Stimulated activated CD4-positive, alpha-beta T cell treated with anti-CD3 and anti-CD28 coated beads, Interleukin-15, amount 100 ng/mL, for 1 hour (primary cell): Measurements from ENCODE around the gene TMEM125.

ENCODE experiments used
- DNase-seq, 2 donors: peaks; one replicate each; pipeline ENCODE4 v3.0.0-alpha.2; 2020; ENCODE audit warnings: low read depth in 1 of 2, low spot score in 1 of 2

Gene TMEM125

DNA sequence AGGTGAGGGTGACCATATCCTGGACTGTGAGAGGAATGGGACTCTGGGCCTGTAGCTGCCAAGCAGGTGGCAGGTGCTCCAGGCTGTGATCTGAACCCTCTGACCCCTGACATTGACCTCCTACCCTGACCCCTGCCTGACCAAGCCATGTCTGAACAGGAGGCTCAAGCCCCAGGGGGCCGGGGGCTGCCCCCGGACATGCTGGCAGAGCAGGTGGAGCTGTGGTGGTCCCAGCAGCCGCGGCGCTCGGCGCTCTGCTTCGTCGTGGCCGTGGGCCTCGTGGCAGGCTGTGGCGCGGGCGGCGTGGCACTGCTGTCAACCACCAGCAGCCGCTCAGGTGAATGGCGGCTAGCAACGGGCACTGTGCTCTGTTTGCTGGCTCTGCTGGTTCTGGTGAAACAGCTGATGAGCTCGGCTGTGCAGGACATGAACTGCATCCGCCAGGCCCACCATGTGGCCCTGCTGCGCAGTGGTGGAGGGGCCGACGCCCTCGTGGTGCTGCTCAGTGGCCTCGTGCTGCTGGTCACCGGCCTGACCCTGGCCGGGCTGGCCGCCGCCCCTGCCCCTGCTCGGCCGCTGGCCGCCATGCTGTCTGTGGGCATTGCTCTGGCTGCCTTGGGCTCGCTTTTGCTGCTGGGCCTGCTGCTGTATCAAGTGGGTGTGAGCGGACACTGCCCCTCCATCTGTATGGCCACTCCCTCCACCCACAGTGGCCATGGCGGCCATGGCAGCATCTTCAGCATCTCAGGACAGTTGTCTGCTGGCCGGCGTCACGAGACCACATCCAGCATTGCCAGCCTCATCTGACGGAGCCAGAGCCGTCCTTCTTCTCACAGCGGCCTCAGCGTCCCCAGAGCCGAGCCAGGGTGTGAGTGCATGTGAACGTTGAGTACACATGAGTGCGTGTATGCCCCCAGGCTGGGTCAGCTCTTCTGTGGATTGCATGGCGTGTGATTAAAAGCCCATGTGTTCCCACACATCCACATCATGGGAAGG is 3.1 kb downstream of the TMEM125 start:
- no peak for DNase-seq

DNA sequence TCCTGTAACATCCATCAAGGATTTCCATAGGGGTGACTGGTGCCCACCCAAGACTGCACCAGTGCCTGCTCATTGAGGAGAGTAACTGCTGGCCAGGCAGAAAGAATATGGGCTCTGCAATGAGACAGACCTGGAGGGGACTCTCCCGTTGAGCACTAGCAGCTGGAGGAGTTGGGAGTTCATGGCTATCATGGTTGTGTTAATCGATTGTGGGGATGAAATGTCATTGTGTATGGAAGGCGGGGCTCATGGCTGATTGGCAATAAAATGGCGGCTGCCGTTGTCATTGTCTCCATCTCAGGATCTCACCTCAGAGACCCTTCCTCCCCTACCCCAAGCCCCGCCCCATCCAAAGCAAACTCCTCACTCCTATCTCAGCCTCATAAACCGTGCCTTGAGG is 3.9 kb downstream of the TMEM125 start:
- DNase-seq: no peak

DNA sequence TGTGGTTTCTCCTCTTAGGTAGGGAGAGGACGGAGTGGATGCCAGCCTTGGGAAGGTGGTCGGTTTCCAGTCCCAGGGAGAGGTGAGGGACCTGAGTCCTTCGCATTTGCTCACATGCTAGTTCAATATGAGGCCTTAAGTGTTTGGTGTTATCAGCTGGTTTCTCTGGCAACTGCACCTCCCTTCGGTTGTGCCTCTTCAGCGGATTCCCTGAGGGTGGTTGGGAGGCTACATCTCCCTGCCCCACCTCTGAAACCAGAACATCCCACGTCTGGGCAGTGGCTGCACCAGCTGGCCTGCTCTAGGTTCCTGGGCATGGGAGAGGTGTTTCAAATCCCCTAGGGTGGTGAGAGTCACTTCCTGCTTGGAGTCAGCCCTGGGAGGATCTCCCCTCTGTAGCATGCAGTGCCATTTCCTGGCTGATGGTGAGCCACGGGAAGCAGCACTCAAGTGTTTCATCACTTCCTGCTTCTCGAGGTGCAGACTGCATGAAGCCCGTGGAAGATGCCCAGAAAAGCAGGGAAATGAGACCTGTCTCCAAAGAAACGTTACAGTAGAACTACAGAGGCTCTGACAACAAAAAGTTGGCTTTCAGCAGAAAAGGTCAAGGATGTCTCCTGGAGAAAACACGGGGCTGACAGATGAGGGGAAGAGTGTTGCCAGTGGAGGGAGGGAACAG is 4.5 kb downstream of the TMEM125 start:
- DNase-seq: no peak

DNA sequence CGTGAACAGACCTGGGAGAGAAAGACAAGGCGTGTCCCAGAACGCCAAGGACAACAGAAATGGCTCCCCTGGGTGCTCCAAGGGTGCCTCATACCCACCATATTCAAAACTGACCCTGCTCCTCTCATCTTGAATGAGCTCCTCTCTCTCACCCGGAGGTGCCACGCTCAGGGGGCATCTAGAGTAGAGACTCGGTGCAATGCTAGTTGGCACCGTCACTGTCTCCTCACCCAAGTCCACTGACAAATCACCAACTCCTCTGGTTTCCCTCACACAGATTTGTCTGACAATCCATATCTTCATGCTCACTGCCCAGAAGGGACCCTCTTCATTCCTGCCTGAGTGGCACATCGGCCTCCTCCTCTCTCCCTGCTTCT is 5.0 kb downstream of the TMEM125 start:
- DNase-seq: no peak

GRCh38 chr1:43275826-43276620 is 6.2 kb downstream of the TMEM125 start:
- no peak for DNase-seq

GRCh38 chr1:43276673-43277072 is 6.9 kb downstream of the TMEM125 start:
- DNase-seq: no peak

DNA sequence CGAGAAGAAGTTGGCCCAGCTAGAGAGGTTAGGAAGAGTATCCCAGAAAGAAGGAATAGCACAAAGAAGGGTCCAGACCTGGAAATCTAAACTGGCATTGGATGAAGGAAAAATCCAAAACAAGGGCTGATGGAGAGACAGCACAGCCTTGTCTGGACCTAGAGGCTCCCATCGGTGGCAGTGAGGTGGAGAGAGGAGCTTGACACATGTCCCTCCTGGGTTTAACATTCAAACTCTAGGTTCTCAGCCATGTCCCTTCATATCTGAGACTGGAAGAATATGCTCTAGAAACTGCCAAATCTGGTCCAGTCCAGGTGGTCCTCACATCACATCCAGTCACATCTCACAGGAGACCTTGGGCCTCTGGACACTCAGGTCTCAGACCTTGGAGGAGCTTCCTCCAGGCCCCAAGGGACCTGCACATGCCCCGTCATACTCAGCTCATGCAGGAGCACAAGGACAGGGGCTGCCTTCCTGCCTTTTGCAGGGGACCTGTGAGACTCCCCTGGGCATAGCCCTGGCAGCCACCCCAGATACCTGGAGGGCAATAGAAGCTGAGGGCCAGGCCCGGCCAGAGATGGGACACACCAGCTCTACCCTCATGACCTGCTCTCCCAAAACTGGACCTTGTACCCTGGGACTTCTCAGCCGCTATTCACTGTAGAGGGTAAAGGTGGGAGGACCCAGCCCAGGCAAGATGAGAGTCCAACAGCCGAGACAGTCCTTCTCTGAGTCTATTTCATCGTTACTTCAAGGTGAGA is 7.5 kb downstream of the TMEM125 start:
- DNase-seq: no peak

- DNase-seq: no peak
Observed at GRCh38 chr1:43279161-43279560, 9.4 kb downstream of the TMEM125 start.

GRCh38 chr1:43279666-43280065 is 9.9 kb downstream of the TMEM125 start:
- no peak for DNase-seq

- no peak for DNase-seq
Observed at GRCh38 chr1:43280692-43281091, 10.9 kb downstream of the TMEM125 start.

- DNase-seq: no peak
Observed at GRCh38 chr1:43282220-43283195, 12.7 kb downstream of the TMEM125 start.

- no peak for DNase-seq
Observed at GRCh38 chr1:43284065-43284464, 14.3 kb downstream of the TMEM125 start.

- DNase-seq: no peak
Observed at GRCh38 chr1:43284546-43285110, 14.8 kb downstream of the TMEM125 start.

- DNase-seq: no peak
Observed at GRCh38 chr1:43285269-43285990, 15.6 kb downstream of the TMEM125 start, which contains the start of gene C1orf210. Gene C1orf210, minus strand, starts transcription at chr1:43285581. Its CDS starts 2,311 bp downstream, at chr1:43283270.

DNA sequence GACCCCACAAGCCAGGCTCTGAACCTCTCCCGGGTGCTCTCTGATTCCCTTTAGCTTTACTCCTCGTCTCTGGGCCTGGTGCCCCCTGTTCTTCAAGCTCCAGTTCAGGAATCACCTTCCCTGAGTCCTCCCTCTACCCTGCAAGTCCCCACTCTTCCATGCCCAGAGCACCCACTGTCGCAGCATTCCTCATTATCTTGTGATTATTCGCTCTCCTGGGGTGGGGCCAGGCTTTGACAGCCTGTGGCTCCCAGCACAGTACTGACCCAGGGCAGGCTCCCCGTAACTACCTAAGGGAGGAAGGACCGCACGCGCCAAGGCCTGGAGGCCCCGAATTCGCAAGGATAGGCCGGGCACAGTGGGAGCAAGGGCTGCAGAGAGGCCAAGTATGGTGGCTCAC is 16.3 kb downstream of the TMEM125 start:
- DNase-seq: no peak

DNA sequence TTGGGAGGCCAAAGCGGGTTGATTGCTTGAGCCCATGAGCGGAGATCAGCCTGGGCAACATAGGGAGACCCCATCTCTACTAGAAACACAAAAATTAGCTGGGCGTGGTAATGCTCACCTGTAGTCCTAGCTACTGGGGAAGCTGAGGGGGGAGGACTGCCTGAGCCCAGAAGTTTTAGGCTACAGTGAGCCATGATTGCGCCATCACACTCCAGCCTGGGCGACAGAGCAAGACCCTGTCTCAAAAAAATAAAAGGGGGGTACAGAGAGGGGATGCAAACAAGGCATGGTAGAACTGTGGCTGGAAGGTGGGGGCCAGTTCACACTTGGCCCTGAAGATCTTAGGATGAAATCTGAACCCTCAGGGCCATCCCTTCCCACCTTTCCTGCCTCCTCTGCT is 16.8 kb downstream of the TMEM125 start:
- no peak for DNase-seq

- no peak for DNase-seq
Observed at GRCh38 chr1:43288058-43288784, 18.4 kb downstream of the TMEM125 start.
